SIG-M5 (cell line): Measurements from ENCODE around the gene GNPAT.
A peak's percentile ranks its signal among the peaks of the same experiment; 100 is the strongest.
"Not testable (repeated sequence)": the region's sequence is repeated elsewhere in the genome, so short reads cannot be mapped to it uniquely, and the experiment has no call there.

Experiments used
- DNase-seq: peaks from one replicate; lab custom pipeline; 2025; lab: John Stamatoyannopoulos, UW

GNPAT gene

GRCh38 chr1:231240883-231241735 is at the start of gene GNPAT:
GNPAT (plus strand) TSS chr1:231241212; CDS start chr1:231241379, 167 bp downstream.
- peak; percentile 46 for DNase-seq

GRCh38 chr1:231192620-231193163 is 48.3 kb upstream of the GNPAT start:
- DNase-seq = no peak

- DNase-seq = no peak
Observed at GRCh38 chr1:231193710-231194340, 47.2 kb upstream of the GNPAT start.

GRCh38 chr1:231194476-231194842 is 46.6 kb upstream of the GNPAT start:
- no peak for DNase-seq

GRCh38 chr1:231194843-231195516 is 46.0 kb upstream of the GNPAT start:
- DNase-seq = no peak

GRCh38 chr1:231196307-231196706 is 44.7 kb upstream of the GNPAT start:
- DNase-seq = no peak

- no peak for DNase-seq
Observed at GRCh38 chr1:231196728-231197127, 44.3 kb upstream of the GNPAT start.

GRCh38 chr1:231199868-231200267 is 41.1 kb upstream of the GNPAT start:
- no peak for DNase-seq

- DNase-seq = no peak
Observed at GRCh38 chr1:231200388-231201031, 40.5 kb upstream of the GNPAT start.

- DNase-seq = no peak
Observed at GRCh38 chr1:231201375-231201978, 39.5 kb upstream of the GNPAT start.

GRCh38 chr1:231201979-231202633 is 38.9 kb upstream of the GNPAT start:
- DNase-seq = no peak

GRCh38 chr1:231203259-231204057 is 37.6 kb upstream of the GNPAT start:
- DNase-seq = no peak

- DNase-seq = no peak
Observed at GRCh38 chr1:231206856-231207255, 34.2 kb upstream of the GNPAT start.

GRCh38 chr1:231207437-231207836 is 33.6 kb upstream of the GNPAT start:
- DNase-seq = no peak

- DNase-seq = no peak
Observed at GRCh38 chr1:231208980-231209379, 32.0 kb upstream of the GNPAT start.

GRCh38 chr1:231209531-231209930 is 31.5 kb upstream of the GNPAT start:
- DNase-seq = no peak

- no peak for DNase-seq
Observed at GRCh38 chr1:231210126-231210525, 30.9 kb upstream of the GNPAT start.

GRCh38 chr1:231211005-231211857 is 29.8 kb upstream of the GNPAT start:
- no peak for DNase-seq

- DNase-seq = not testable (repeated sequence)
Observed at GRCh38 chr1:231212301-231212700, 28.7 kb upstream of the GNPAT start.
